Measurements from ENCODE around the gene RPL36.

DNA sequence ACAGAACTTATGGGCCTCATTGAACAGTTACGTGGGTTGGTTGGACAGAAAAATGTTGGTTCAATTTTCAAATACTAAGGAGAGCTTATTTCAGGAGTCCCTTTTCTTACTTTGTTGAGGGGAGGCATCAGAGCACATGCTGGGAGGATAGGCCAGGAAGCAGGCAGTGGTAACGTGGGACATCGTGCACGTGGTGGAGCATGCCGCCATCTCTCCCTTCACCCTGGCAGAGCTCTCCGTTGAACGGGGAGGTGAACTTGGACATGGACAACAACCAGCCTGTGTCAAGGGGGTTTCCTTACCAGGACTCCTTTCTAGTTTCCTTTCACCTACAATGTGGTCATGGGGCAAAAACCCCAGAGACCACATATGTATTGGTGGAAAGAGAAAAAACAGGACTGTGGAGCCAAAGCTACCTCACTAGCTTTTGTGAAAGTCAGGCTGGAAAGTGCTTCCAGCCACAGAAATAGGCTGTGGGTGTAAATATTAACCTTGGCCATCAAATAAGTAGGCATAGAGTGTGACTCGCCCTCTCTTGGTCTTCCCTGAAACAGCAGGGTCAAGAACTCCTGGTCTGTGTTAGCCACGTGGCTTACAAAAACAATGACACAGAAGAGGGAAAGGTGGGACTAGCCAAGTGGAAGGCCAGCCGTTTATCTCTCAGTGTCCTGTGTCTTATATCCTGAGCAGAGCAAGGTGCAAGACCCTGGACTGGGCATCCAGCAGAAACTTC is 24.1 kb upstream of the RPL36 start:
- TF ChIP-seq, protein P1, sequence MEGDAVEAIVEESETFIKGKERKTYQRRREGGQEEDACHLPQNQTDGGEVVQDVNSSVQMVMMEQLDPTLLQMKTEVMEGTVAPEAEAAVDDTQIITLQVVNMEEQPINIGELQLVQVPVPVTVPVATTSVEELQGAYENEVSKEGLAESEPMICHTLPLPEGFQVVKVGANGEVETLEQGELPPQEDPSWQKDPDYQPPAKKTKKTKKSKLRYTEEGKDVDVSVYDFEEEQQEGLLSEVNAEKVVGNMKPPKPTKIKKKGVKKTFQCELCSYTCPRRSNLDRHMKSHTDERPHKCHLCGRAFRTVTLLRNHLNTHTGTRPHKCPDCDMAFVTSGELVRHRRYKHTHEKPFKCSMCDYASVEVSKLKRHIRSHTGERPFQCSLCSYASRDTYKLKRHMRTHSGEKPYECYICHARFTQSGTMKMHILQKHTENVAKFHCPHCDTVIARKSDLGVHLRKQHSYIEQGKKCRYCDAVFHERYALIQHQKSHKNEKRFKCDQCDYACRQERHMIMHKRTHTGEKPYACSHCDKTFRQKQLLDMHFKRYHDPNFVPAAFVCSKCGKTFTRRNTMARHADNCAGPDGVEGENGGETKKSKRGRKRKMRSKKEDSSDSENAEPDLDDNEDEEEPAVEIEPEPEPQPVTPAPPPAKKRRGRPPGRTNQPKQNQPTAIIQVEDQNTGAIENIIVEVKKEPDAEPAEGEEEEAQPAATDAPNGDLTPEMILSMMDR (IDR thresholded peaks at IDR 0.05; ENCODE audit: poor library complexity): peak; percentile 5
- no peak for TF ChIP-seq EZH2 (IDR thresholded peaks at IDR 0.05; ENCODE audit: borderline replicate concordance)

Measured in hepatocyte (in vitro differentiated cells).